ENCODE data around the gene PARK7. TPM values are rescaled to one million over a fixed set of nuclear protein-coding genes. Genes with fewer than 3 reads are reported as not detected.
A peak's percentile ranks its signal among the peaks of the same experiment; 100 is the strongest.

PARK7 gene
- total and polyA plus RNA-seq, 2 experiments from 2014 or later = 178 to 679 TPM

- TF ChIP-seq ZNF462 (CRISPR knock-in tag; IDR thresholded peaks at IDR 0.05) (no peak), CREB1 (CRISPR knock-in tag; IDR thresholded peaks at IDR 0.05; ENCODE audit: low read depth) (no peak)
Measured at GRCh38 chr1:7967196-7967595, 5.7 kb downstream of the PARK7 start (continued).

- Histone ChIP-seq H3K79me2 (replicated peaks; ENCODE audit: insufficient read depth) (peaks cover 72% of the 10 kb centered on the region), H4K20me1 (replicated peaks; ENCODE audit: insufficient read depth) (peaks cover 27% of the 10 kb centered on the region), H3F3A (replicated peaks; ENCODE audit: low read depth) (no peaks in the 10 kb centered on the region), H3K4me1 (ENCODE audit: insufficient read depth) (no peaks in the 10 kb centered on the region; the same call in 1 of the 2 replicates), H3K27ac (ENCODE audit: low read depth) (0 out of 2 replicates have a peak overlapping the region, but pooled peaks have one; percentile 5), H3K4me3 (no peak overlapping the region), H3K27me3 (ENCODE audit: insufficient read depth) (no peaks in the 10 kb centered on the region), H3K36me3 (ENCODE audit: insufficient read depth) (peaks cover 78% of the 10 kb centered on the region), H3K9me2 (ENCODE audit: insufficient read depth) (no peaks in the 10 kb centered on the region), H3K4me2 (no peak overlapping the region), H2AFZ (no peak overlapping the region)
- H3K27me3 Mint-ChIP-seq (ENCODE audit: insufficient read depth, low read depth, poor library complexity) = peaks cover 6% of the 10 kb centered on the region
- no peak for ATAC-seq
- H3K4me3 Mint-ChIP-seq = no peak overlapping the region
- H3K4me1 Mint-ChIP-seq = peaks cover 2% of the 10 kb centered on the region; the same call in 1 of the 3 replicates
- peaks cover 87% of the 10 kb centered on the region for H3K36me3 Mint-ChIP-seq (ENCODE audit: low read depth)
- no peak overlapping the region for H3K27ac Mint-ChIP-seq
- DNase-seq (ENCODE audit: low spot score) = no peak
- H3K9me3 Mint-ChIP-seq = no peaks in the 10 kb centered on the region; the same call in 2 of the 3 replicates
- TF ChIP-seq REST (IDR thresholded peaks at IDR 0.05; ENCODE audit: unreplicated experiment) = no peak
- TF ChIP-seq STAT1 (IDR thresholded peaks at IDR 0.05; ENCODE audit: unreplicated experiment) = no peak
- TF ChIP-seq ZNF462 (CRISPR knock-in tag; IDR thresholded peaks at IDR 0.05) = no peak
- TF ChIP-seq POLR2AphosphoS5 (IDR thresholded peaks at IDR 0.05; ENCODE audit: low read depth) = no peak
- no peak for TF ChIP-seq EZH2phosphoT487 (IDR thresholded peaks at IDR 0.05; ENCODE audit: unreplicated experiment)
Measured at GRCh38 chr1:7967651-7968050, 6.1 kb downstream of the PARK7 start.

Data from GM23338 (cell line).